ENCODE data around the gene VWF. TPM values are rescaled to one million over a fixed set of nuclear protein-coding genes. Genes with fewer than 3 reads are reported as not detected.

VWF gene
- total and polyA plus RNA-seq, 2 donors (not counting 3 experiments of a cell fraction or from before 2014, with no cell fraction given): 1,041 to 2,328 TPM

- no peak overlapping the region for H3K27ac ChIP-seq (ENCODE audit: insufficient read depth, low read depth, low read length)
- no peak overlapping the region for H2AFZ ChIP-seq (ENCODE audit: low read depth, low read length)
- FAIRE-seq (no peak), DNase-seq (ENCODE audit: low read depth, low spot score) (no peak)
- no peaks in the 10 kb centered on the region for H3K9me3 ChIP-seq (replicated peaks; ENCODE audit: control insufficient read depth, insufficient read depth, low read length)
- H3K4me3 ChIP-seq (replicated peaks in 1 of 3; ENCODE audit: insufficient read depth in 1 of 3, low read depth in 1 of 3, low read length in 3 of 3): no peak overlapping the region
- dilution Hi-C loops (cut with MboI; ENCODE audit: extremely low pct_ligation_motif_present, low sequenced_read_pairs): no loop called here
- TF ChIP-seq POLR2A (IDR thresholded peaks at IDR 0.05; ENCODE audit: low read depth, low read length): no peak
- TF ChIP-seq FOS (IDR thresholded peaks at IDR 0.05; ENCODE audit: borderline replicate concordance, insufficient read depth, low read length): no peak
- no peak for TF ChIP-seq MAX (IDR thresholded peaks at IDR 0.05; ENCODE audit: insufficient read depth, insufficient read length)
- no peak for TF ChIP-seq GATA2 (IDR thresholded peaks at IDR 0.05; ENCODE audit: insufficient read depth, insufficient read length, low read depth, low read length)
- TF ChIP-seq EZH2 (IDR thresholded peaks at IDR 0.05; ENCODE audit: borderline replicate concordance, low read depth, low read length, severe bottlenecking): no peak
- no peak for TF ChIP-seq CTCF (IDR thresholded peaks at IDR 0.05; ENCODE audit: extremely low read depth in 1 of 2, insufficient read depth in 1 of 2, low read depth in 1 of 2, low read length in 2 of 2)
- TF ChIP-seq POLR2AphosphoS5 (IDR thresholded peaks at IDR 0.05; ENCODE audit: insufficient read depth, low read depth, low read length): no peak
- TF ChIP-seq MYC (IDR thresholded peaks at IDR 0.05; ENCODE audit: low read depth, low read length): no peak
- TF ChIP-seq JUN (IDR thresholded peaks at IDR 0.05; ENCODE audit: borderline replicate concordance, insufficient read depth, insufficient read length, low read depth): no peak
- intact Hi-C loops (cut with micrococcal nuclease): no loop called here
- no peak overlapping the region for H3K9ac ChIP-seq (replicated peaks; ENCODE audit: extremely low read depth, insufficient read depth, low read length)
- H3K79me2 ChIP-seq (ENCODE audit: control insufficient read depth, insufficient read depth, low read length): no peaks in the 10 kb centered on the region
- H3K4me2 ChIP-seq (ENCODE audit: insufficient read depth, low read length): no peak overlapping the region
- H3K36me3 ChIP-seq (ENCODE audit: control insufficient read depth in 2 of 2, extremely low read depth in 1 of 2, insufficient read depth in 2 of 2, low read length in 2 of 2): peaks cover 70 to 73% of the 10 kb centered on the region in 2 experiments
- ChIA-PET CTCF (no interaction called here), POLR2A (no interaction called here)
- no peaks in the 10 kb centered on the region for H4K20me1 ChIP-seq (replicated peaks; ENCODE audit: control insufficient read depth, extremely low read depth, insufficient read depth, low read length)
- BruUV-seq (replicated peaks): no TSS peak
- H3K9me1 ChIP-seq (replicated peaks; ENCODE audit: control insufficient read depth, extremely low read depth, insufficient read depth, low read length): no peaks in the 10 kb centered on the region
- H3K4me1 ChIP-seq (ENCODE audit: control insufficient read depth, extremely low read depth, insufficient read depth, low read length): peaks cover 2% of the 10 kb centered on the region
- H3K27me3 ChIP-seq (ENCODE audit: control insufficient read depth in 2 of 2, insufficient read depth in 2 of 2, low read length in 2 of 2): no peaks in the 10 kb centered on the region
Observed at GRCh38 chr12:5946388-5946787, 178.1 kb downstream of the VWF start.

All from endothelial cell of umbilical vein (primary cell).